ENCODE data around the gene USP24. TPM values are rescaled to one million over a fixed set of nuclear protein-coding genes. Genes with fewer than 3 reads are reported as not detected.

USP24 gene
- total RNA-seq, 1 donor from 2014 or later = 37.7 TPM

DNA sequence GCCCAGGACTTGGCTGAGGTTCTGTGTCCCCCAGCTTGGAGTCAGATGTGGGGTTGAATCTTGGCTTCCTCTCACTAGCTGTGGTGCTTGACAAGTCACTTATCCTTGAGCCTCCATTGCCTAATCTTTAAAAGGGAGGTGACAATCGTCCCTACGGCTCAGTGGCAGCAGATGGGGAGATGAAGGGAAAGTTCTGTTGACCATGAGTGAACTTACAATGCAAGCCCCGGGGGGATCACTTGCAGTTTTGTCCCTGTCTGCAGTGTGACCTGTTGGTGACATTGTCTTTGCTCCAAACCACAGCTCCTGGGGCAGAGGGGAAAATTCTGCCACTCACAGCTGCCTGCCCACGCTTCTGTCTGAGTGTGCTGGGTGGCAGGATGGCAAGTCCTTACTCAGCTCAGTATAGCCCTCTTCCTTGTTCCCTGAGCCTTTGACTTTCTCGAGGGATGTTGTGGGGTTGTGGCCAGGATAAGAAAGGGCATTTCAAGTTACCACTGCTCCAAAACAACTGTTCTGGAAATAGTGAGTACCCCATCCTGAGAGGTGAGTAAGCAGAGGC is 174.2 kb downstream of the USP24 start:
- H3K36me3 Mint-ChIP-seq (ENCODE audit: low read depth, unreplicated experiment) = no peaks in the 10 kb centered on the region
- H3K4me1 Mint-ChIP-seq (ENCODE audit: unreplicated experiment) = peaks cover 15% of the 10 kb centered on the region
- H3K27ac Mint-ChIP-seq (ENCODE audit: unreplicated experiment) = no peak overlapping the region
- H3K4me3 Mint-ChIP-seq (ENCODE audit: unreplicated experiment) = no peak overlapping the region
- peaks cover 21% of the 10 kb centered on the region for H3K27me3 Mint-ChIP-seq (ENCODE audit: unreplicated experiment)
- no peak for DNase-seq (ENCODE audit: low spot score)
- TF ChIP-seq, protein P1, sequence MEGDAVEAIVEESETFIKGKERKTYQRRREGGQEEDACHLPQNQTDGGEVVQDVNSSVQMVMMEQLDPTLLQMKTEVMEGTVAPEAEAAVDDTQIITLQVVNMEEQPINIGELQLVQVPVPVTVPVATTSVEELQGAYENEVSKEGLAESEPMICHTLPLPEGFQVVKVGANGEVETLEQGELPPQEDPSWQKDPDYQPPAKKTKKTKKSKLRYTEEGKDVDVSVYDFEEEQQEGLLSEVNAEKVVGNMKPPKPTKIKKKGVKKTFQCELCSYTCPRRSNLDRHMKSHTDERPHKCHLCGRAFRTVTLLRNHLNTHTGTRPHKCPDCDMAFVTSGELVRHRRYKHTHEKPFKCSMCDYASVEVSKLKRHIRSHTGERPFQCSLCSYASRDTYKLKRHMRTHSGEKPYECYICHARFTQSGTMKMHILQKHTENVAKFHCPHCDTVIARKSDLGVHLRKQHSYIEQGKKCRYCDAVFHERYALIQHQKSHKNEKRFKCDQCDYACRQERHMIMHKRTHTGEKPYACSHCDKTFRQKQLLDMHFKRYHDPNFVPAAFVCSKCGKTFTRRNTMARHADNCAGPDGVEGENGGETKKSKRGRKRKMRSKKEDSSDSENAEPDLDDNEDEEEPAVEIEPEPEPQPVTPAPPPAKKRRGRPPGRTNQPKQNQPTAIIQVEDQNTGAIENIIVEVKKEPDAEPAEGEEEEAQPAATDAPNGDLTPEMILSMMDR (IDR thresholded peaks at IDR 0.05; ENCODE audit: unreplicated experiment) = no peak
- no peaks in the 10 kb centered on the region for H3K9me3 Mint-ChIP-seq (ENCODE audit: unreplicated experiment)

DNA sequence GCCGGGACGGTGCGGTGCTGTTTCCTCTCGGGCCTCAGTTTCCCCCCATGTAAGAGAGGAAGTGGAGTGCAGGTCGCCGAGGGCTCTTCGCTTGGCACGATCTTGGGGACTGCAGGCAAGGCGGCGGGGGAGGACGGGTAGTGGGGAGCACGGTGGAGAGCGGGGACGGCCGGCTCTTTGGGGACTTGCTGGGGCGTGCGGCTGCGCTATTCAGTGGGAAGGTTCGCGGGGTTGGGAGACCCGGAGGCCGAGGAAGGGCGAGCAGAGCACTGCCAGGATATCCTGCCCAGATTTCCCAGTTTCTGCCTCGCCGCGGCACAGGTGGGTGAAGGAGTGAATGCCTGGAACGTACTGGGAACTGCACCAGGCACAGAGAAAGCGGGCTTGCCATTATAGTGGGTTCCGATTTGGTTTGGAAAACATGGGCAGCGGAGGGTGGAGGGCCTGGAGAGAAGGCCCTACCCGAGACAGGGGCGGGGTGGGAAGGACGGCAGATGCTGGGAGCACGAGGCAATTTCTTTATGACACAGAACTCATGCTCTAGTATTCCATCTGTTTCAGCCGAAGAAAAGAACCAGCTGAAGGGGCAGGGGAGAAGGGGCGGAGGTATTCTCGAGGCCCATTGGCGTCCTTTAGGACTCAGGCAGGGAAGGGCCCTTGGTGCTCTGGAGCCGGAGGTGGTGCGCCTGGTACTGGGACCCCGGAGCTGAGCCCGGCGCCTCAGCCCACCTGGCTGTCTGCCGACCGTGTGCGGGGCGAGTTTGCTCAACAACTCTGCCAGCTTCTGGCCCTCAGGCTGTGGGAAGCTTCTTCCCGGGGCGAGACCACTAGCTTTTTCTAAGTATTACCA is 174.9 kb downstream of the USP24 start:
- Mint-ChIP-seq H3K27me3 (ENCODE audit: unreplicated experiment) (peaks cover 20% of the 10 kb centered on the region), H3K36me3 (ENCODE audit: low read depth, unreplicated experiment) (no peaks in the 10 kb centered on the region), H3K27ac (ENCODE audit: unreplicated experiment) (no peak overlapping the region), H3K9me3 (ENCODE audit: unreplicated experiment) (no peaks in the 10 kb centered on the region), H3K4me1 (ENCODE audit: unreplicated experiment) (peaks cover 15% of the 10 kb centered on the region), H3K4me3 (ENCODE audit: unreplicated experiment) (peak overlapping the region; percentile 88)
- DNase-seq (ENCODE audit: low spot score) = peak; percentile 53
- TF ChIP-seq, protein P1 (IDR thresholded peaks at IDR 0.05; ENCODE audit: unreplicated experiment) = no peak

DNA sequence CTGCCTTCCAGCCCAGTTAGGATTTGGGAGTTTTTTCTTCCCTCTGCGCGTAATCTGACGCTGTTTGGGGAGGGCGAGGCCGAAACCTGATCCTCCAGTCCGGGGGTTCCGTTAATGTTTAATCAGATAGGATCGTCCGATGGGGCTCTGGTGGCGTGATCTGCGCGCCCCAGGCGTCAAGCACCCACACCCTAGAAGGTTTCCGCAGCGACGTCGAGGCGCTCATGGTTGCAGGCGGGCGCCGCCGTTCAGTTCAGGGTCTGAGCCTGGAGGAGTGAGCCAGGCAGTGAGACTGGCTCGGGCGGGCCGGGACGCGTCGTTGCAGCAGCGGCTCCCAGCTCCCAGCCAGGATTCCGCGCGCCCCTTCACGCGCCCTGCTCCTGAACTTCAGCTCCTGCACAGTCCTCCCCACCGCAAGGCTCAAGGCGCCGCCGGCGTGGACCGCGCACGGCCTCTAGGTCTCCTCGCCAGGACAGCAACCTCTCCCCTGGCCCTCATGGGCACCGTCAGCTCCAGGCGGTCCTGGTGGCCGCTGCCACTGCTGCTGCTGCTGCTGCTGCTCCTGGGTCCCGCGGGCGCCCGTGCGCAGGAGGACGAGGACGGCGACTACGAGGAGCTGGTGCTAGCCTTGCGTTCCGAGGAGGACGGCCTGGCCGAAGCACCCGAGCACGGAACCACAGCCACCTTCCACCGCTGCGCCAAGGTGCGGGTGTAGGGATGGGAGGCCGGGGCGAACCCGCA is 175.7 kb downstream of the USP24 start, which contains the start of gene PCSK9:
Gene PCSK9, plus strand, starts transcription at position 207 of the 741 bp plus-strand sequence. Its CDS starts 290 bp downstream, at position 497.
- H3K4me3 Mint-ChIP-seq (ENCODE audit: unreplicated experiment) = peak within 1 kb of the TSS; percentile 88
- no peaks in the 10 kb centered on the region for H3K36me3 Mint-ChIP-seq (ENCODE audit: low read depth, unreplicated experiment)
- peaks cover 15% of the 10 kb centered on the region for H3K4me1 Mint-ChIP-seq (ENCODE audit: unreplicated experiment)
- no peaks in the 10 kb centered on the region for H3K9me3 Mint-ChIP-seq (ENCODE audit: unreplicated experiment)
- H3K27me3 Mint-ChIP-seq (ENCODE audit: unreplicated experiment) = peaks cover 19% of the 10 kb centered on the region
- DNase-seq (ENCODE audit: low spot score) = peak; percentile 47
- no peak within 1 kb of the TSS for H3K27ac Mint-ChIP-seq (ENCODE audit: unreplicated experiment)
- TF ChIP-seq, protein P1 (IDR thresholded peaks at IDR 0.05; ENCODE audit: unreplicated experiment) = no peak

DNA sequence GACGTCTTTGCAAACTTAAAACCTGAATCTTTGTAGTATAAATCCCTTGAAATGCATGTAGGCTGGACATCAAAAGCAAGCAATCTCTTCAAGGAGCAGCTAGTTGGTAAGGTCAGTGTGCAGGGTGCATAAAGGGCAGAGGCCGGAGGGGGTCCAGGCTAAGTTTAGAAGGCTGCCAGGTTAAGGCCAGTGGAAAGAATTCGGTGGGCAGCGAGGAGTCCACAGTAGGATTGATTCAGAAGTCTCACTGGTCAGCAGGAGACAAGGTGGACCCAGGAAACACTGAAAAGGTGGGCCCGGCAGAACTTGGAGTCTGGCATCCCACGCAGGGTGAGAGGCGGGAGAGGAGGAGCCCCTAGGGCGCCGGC is 176.2 kb downstream of the USP24 start:
- peak overlapping the region; percentile 19 for H3K4me3 Mint-ChIP-seq (ENCODE audit: unreplicated experiment)
- H3K4me1 Mint-ChIP-seq (ENCODE audit: unreplicated experiment) = peaks cover 15% of the 10 kb centered on the region

More for the DNA sequence above, 176.2 kb downstream of the USP24 start:
- peaks cover 19% of the 10 kb centered on the region for H3K27me3 Mint-ChIP-seq (ENCODE audit: unreplicated experiment)
- H3K9me3 Mint-ChIP-seq (ENCODE audit: unreplicated experiment) = no peaks in the 10 kb centered on the region
- no peak overlapping the region for H3K27ac Mint-ChIP-seq (ENCODE audit: unreplicated experiment)
- TF ChIP-seq, protein P1 (IDR thresholded peaks at IDR 0.05; ENCODE audit: unreplicated experiment) = no peak
- DNase-seq (ENCODE audit: low spot score) = no peak
- H3K36me3 Mint-ChIP-seq (ENCODE audit: low read depth, unreplicated experiment) = no peaks in the 10 kb centered on the region

All from endothelial cell (in vitro differentiated cells).